Globus pallidus (tissue), 1 donor: Measurements from ENCODE around the gene TNIP1.

ENCODE experiments used
- DNase-seq: peaks from one replicate; pipeline ENCODE4 v3.0.0-alpha.2; 2015; ENCODE audit warnings: low spot score

The TNIP1 gene, protein sequence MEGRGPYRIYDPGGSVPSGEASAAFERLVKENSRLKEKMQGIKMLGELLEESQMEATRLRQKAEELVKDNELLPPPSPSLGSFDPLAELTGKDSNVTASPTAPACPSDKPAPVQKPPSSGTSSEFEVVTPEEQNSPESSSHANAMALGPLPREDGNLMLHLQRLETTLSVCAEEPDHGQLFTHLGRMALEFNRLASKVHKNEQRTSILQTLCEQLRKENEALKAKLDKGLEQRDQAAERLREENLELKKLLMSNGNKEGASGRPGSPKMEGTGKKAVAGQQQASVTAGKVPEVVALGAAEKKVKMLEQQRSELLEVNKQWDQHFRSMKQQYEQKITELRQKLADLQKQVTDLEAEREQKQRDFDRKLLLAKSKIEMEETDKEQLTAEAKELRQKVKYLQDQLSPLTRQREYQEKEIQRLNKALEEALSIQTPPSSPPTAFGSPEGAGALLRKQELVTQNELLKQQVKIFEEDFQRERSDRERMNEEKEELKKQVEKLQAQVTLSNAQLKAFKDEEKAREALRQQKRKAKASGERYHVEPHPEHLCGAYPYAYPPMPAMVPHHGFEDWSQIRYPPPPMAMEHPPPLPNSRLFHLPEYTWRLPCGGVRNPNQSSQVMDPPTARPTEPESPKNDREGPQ

GRCh38 chr5:151080613-151081430 is at the start of gene TNIP1:
TSS of gene TNIP1 (minus strand) at chr5:151081034. CDS start at chr5:151065095, 15,939 bp downstream.
- peak; percentile 89 for DNase-seq

- no peak for DNase-seq
Observed at GRCh38 chr5:151130235-151130921, 49.5 kb upstream of the TNIP1 start.

- no peak for DNase-seq
Observed at GRCh38 chr5:151128817-151129216, 48.0 kb upstream of the TNIP1 start.

DNA sequence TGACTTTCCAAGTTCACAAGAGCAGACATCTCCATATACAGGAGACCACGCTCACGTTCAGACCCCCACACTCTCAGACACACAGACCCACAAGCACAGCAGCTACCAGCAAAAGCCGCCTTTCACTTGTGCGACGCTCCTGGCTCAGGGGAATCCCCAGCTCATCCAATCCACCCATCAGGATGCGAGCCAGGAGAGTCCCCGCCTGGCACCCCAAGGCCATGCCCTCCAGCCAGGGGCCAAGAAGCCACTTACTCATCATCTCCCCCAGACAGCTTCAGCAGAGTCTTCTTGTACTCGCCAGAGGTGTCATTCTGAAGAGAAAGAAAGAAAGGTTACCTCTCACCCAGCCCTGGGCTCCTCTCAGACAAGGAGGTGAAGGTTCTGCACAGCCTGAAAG is 47.1 kb upstream of the TNIP1 start:
- DNase-seq: no peak

GRCh38 chr5:151126199-151126645 is 45.4 kb upstream of the TNIP1 start:
- peak; percentile 60 for DNase-seq

DNA sequence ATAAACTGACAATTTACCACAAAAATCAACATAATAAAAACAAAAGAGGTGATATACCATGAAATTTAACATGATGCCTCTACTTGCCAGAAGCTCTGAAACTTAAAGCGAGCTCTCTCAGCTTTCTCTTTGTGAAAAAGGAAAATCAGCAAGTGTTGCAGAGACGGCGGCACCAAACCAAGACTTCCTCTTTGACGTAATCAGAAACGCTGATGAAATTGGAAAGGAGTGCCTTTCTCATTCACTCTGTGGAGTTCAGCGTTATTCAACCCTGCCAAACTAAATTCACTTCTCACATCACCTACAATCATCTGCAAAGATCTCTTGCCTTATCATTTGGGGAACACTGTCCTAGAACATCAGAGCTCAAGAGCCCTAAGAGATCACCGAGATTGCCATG is 44.6 kb upstream of the TNIP1 start:
- DNase-seq: no peak

- DNase-seq: no peak
Observed at GRCh38 chr5:151123897-151124751, 43.3 kb upstream of the TNIP1 start.

DNA sequence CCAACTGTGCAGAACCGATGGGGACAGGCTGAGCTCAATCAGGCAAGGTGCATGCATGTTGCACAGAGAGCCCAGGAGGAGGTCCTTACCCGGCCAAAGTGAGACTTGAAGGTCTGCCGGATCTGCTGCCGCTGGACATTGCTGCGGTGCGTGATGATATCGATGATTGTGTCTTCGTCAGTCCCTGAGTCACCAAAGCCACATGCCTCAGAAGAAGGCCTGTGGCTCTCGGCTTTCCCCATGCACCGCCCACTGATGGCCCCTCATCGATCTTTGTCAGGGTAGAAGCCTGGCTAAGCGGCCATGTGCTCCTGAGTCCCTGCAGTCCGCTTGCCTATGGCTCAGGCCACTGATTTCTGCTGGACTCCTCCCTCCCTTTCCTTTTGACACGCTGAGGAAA is 42.0 kb upstream of the TNIP1 start:
- no peak for DNase-seq

GRCh38 chr5:151121665-151122064 is 40.8 kb upstream of the TNIP1 start:
- DNase-seq: peak; percentile 47

- DNase-seq: no peak
Observed at GRCh38 chr5:151121095-151121494, 40.3 kb upstream of the TNIP1 start.

- DNase-seq: no peak
Observed at GRCh38 chr5:151118913-151119575, 38.2 kb upstream of the TNIP1 start.

GRCh38 chr5:151115272-151115905 is 34.6 kb upstream of the TNIP1 start:
- DNase-seq: peak; percentile 53

DNA sequence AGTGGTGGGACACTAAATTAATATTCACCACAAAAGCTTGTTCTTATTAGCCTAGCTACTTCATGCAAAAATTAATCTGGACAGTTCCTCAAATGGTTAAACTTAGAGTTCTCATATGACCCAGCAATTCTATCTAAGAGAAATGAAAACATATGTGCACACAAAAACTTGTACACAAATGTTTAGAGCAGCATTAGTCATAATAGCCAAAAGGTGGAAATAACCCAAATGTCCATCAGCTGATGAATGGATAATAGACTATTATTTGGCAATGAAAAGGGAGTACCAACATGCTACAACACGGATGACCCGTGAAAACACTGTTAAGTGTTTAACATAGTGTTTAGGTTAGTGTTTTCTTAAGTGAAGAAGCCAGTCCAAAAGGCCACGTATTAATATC is 32.8 kb upstream of the TNIP1 start:
- no peak for DNase-seq

DNA sequence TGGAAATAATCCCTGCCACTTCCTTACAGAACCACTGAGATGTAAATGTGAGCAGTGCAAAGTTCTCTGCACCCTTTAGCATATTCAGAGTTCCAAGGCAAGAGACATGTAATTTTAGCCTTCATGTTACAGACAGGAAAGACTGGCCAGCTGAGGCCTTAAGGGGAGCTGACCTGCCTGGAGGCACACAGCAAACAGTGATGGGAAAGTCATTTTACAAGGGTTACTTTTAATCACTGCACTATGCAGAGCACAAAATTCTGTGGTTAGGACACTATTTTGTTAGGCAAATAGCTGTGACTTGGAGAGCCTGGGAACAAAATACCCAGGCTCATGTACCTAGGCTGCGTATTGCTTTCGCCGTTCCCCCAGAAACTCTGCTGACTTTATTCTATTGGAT is 30.2 kb upstream of the TNIP1 start:
- DNase-seq: no peak

GRCh38 chr5:151110122-151110681 is 29.4 kb upstream of the TNIP1 start:
- no peak for DNase-seq

DNA sequence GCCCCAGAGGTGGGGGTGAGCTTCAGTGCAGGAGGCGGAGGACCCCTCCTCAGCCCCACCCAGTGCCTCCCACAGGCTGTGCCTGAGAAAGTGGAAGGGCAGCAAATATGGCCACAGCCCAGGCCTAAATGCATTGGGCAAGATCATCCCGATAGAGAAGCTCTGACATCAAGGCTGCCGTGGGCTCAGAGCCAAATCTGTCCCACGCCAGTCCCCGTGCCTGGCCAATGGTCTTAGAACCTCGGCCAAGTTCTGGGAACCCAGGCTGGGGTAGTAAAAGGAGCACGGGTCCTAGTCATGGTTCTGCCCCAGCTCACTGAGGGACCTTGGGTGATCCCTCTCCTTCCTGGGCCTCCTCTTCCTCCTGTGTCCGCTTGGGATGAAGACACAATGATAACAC is 27.7 kb upstream of the TNIP1 start:
- no peak for DNase-seq

DNA sequence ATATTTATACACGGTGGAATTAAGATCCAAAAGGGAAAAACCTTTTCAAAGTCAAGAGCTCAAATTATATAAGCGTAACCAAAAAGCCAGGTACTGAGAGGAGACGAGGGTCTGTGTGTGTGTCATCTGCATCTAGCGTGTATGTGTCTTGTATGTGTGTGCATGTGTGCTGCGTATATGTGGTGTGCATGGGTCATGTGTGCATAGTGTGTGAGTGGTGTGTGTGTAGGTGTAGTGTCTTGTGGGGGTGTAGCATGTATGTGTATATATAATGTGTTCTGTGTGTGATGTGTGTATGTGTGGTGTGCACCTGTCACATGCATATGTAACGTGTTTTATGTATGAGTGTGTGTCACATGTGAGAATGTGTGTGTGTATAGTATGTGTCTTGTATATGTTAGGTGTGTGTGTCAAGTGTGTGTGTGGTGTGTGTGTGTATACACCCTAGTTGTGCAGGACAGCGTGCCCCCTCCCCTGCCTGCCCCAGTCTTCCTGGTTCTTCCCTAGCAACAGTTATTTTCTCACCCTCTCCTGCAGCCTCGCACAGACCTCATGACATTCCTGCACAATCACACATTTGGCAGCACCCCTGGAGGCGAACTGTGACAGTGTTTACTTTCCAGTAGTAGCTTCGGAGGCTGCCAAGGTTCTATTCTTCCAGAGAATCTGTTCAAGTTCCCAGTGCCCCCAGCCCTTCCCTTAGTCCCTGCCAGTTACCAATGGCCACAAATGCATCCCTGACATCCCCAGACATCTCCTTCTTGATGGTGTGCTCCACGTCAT is 27.1 kb upstream of the TNIP1 start:
- DNase-seq: peak; percentile 49

DNA sequence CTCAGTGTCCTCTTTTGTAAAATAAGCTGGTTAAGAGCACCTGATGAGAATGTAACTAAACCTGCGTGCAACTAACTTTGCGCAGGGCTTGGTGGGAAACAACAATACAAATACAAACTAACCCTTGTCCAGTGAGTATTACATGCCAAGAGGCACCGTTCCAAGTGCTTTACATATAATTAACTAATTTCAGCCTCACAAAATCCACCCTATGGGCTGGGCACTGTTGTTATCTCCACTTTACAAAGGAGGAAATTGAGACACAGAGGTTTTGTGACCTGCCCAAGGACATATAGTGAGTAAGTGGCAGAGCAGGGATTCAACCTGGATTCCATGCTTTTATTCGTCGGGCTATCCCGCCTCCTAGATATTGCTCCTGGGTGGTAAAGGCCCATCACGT is 26.2 kb upstream of the TNIP1 start:
- DNase-seq: no peak

DNA sequence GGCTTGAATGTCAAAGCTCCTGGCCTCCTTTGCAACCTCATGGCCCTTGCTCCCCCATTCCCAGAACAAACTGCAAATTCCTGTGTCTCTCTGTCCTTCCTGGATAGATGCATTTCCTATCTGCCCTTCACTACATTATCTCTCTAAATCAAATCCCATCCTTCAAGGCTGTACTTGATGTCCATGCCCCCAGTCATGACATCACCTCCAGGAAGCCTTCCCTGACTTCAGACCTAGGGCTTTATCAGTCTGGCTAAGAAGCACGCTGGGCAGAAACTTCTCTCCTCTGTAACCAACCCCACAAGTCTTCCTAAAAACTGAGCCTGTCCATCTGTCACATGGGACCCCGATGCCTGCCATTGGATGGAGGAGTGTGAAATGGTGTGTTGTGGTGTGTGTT is 25.7 kb upstream of the TNIP1 start:
- no peak for DNase-seq
